ENCODE data around the gene LRRC4. TPM values are rescaled to one million over a fixed set of nuclear protein-coding genes. Genes with fewer than 3 reads are reported as not detected.

Gene LRRC4
- total and polyA plus RNA-seq, 2 donors (not counting 3 experiments of a cell fraction or from before 2014, with no cell fraction given): 3.8 to 4.2 TPM

DNA sequence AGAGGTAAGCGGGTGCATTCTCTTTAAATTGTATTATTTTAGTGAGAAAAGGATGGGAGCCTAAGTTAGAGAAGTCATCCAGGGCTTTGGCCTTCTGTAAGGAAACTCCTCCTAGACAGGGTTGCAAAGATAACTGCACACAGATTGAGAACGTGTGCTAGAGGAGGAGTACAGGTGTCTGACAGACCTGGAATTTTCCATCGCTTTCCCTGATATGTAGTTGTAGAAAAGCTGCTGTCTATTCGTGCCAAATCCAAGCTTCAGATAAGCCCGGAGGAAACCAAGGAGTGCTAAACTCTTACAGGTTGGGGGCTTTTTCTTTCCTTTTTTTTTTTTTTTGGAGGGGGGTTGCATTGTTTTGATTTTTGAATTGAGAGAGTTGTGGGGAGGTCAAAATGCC, 23.1 kb downstream of the LRRC4 start:
- intact Hi-C loops (cut with micrococcal nuclease): no loop called here
- Histone ChIP-seq H3K79me2 (ENCODE audit: control insufficient read depth, insufficient read depth, low read length) (no peaks in the 10 kb centered on the region), H3K4me1 (ENCODE audit: control insufficient read depth, extremely low read depth, insufficient read depth, low read length) (no peaks in the 10 kb centered on the region), H3K9me3 (replicated peaks; ENCODE audit: control insufficient read depth, insufficient read depth, low read length) (no peaks in the 10 kb centered on the region), H3K27ac (ENCODE audit: insufficient read depth, low read depth, low read length) (no peak overlapping the region), H3K27me3 (ENCODE audit: control insufficient read depth in 2 of 2, insufficient read depth in 2 of 2, low read length in 2 of 2) (no peaks in the 10 kb centered on the region), H3K4me2 (ENCODE audit: insufficient read depth, low read length) (no peak overlapping the region), H3K9me1 (replicated peaks; ENCODE audit: control insufficient read depth, extremely low read depth, insufficient read depth, low read length) (no peaks in the 10 kb centered on the region), H3K4me3 (replicated peaks in 1 of 3; ENCODE audit: insufficient read depth in 1 of 3, low read depth in 1 of 3, low read length in 3 of 3) (no peak overlapping the region), H2AFZ (ENCODE audit: low read depth, low read length) (no peak overlapping the region), H4K20me1 (replicated peaks; ENCODE audit: control insufficient read depth, extremely low read depth, insufficient read depth, low read length) (no peaks in the 10 kb centered on the region), H3K36me3 (ENCODE audit: control insufficient read depth in 2 of 2, extremely low read depth in 1 of 2, insufficient read depth in 2 of 2, low read length in 2 of 2) (peaks cover 0 to 2% of the 10 kb centered on the region in 2 experiments), H3K9ac (replicated peaks; ENCODE audit: extremely low read depth, insufficient read depth, low read length) (no peak overlapping the region)
- TF ChIP-seq POLR2AphosphoS5 (IDR thresholded peaks at IDR 0.05; ENCODE audit: insufficient read depth, low read depth, low read length) (no peak), MYC (IDR thresholded peaks at IDR 0.05; ENCODE audit: low read depth, low read length) (no peak), EZH2 (IDR thresholded peaks at IDR 0.05; ENCODE audit: borderline replicate concordance, low read depth, low read length, severe bottlenecking) (no peak), GATA2 (IDR thresholded peaks at IDR 0.05; ENCODE audit: insufficient read depth, insufficient read length, low read depth, low read length) (no peak), FOS (IDR thresholded peaks at IDR 0.05; ENCODE audit: borderline replicate concordance, insufficient read depth, low read length) (no peak), POLR2A (IDR thresholded peaks at IDR 0.05; ENCODE audit: low read depth, low read length) (no peak)
- TF ChIP-seq, protein P1, sequence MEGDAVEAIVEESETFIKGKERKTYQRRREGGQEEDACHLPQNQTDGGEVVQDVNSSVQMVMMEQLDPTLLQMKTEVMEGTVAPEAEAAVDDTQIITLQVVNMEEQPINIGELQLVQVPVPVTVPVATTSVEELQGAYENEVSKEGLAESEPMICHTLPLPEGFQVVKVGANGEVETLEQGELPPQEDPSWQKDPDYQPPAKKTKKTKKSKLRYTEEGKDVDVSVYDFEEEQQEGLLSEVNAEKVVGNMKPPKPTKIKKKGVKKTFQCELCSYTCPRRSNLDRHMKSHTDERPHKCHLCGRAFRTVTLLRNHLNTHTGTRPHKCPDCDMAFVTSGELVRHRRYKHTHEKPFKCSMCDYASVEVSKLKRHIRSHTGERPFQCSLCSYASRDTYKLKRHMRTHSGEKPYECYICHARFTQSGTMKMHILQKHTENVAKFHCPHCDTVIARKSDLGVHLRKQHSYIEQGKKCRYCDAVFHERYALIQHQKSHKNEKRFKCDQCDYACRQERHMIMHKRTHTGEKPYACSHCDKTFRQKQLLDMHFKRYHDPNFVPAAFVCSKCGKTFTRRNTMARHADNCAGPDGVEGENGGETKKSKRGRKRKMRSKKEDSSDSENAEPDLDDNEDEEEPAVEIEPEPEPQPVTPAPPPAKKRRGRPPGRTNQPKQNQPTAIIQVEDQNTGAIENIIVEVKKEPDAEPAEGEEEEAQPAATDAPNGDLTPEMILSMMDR (IDR thresholded peaks at IDR 0.05; ENCODE audit: extremely low read depth in 1 of 2, insufficient read depth in 1 of 2, low read depth in 1 of 2, low read length in 2 of 2): no peak
- ChIA-PET CTCF (no interaction called here), POLR2A (no interaction called here)
- dilution Hi-C loops (cut with MboI; ENCODE audit: extremely low pct_ligation_motif_present, low sequenced_read_pairs): no loop called here
- DNase-seq (ENCODE audit: low read depth, low spot score): no peak
- FAIRE-seq: no peak
- BruUV-seq (replicated peaks): no TSS peak
